HEK293 (cell line): ENCODE data around the gene CDC34.

Experiments
- CTCF ChIA-PET: fragments of 350-600 bp; formaldehyde crosslinking; extraction: SDS; loops from one replicate; lab custom pipeline; 2021; ENCODE audit warnings: antibody characterized with exemption; lab: Yijun Ruan, JAX
- POLR2A ChIA-PET: fragments of 300-600 bp; formaldehyde crosslinking; extraction: SDS; loops from one replicate; lab custom pipeline; 2020; ENCODE audit warnings: antibody characterized with exemption, inconsistent platforms; lab: Yijun Ruan, JAX
- H3K27ac ChIP-seq: fragments of 200-500 bp; sonication (Bioruptor generic); 2 replicates; pipeline ENCODE4 v1.5.1; 2014; ENCODE audit warnings: low read depth, low read length, control low read depth, inconsistent platforms; ENCODE audit errors: extremely low read depth
- H3K36me3 ChIP-seq, 2 experiments: fragments of 200-500 bp in 1 of 2; sonication (Bioruptor generic) in 1 of 2; 1 replicate in 1 of 2; 2 replicates in 1 of 2; pipeline ENCODE4 v1.5.1; 2014 to 2017; ENCODE audit warnings: inconsistent platforms in 2 of 2, low read length in 2 of 2; ENCODE audit not compliant: control insufficient read depth in 2 of 2, insufficient read depth in 1 of 2
- H3K4me1 ChIP-seq: fragments of 200-500 bp; sonication (Bioruptor generic); 2 replicates; pipeline ENCODE4 v1.5.1; 2014; ENCODE audit warnings: mild to moderate bottlenecking, low read length, inconsistent platforms; ENCODE audit not compliant: control insufficient read depth, insufficient read depth
- H3K4me3 ChIP-seq: 2 replicates; pipeline ENCODE4 v1.5.1; 2011; ENCODE audit warnings: low read depth, mild to moderate bottlenecking, control low read depth, low read length, moderate library complexity
- H3K9me3 ChIP-seq: fragments of 200-500 bp; sonication (Bioruptor generic); 2 replicates; pipeline ENCODE4 v1.5.1; 2014; ENCODE audit warnings: low read depth, low read length, inconsistent platforms; ENCODE audit not compliant: control insufficient read depth, insufficient read depth
- BCL6B ChIP-seq: fragments of 450-650 bp; formaldehyde crosslinking; IDR thresholded peaks from 2 replicates; pipeline ENCODE4 v1.5.1; 2017; ENCODE audit warnings: missing biosample characterization, missing genetic modification characterization
- MEIS1 ChIP-seq: sonication (generic); formaldehyde crosslinking; IDR thresholded peaks from 2 replicates; pipeline ENCODE4 v1.8.1; 2022; ENCODE audit warnings: missing genetic modification reagents, mild to moderate bottlenecking, borderline replicate concordance
- PRDM10 ChIP-seq: fragments of 450-650 bp; formaldehyde crosslinking; IDR thresholded peaks from 2 replicates; pipeline ENCODE4 v1.5.1; 2016; ENCODE audit warnings: missing biosample characterization, missing genetic modification characterization
- REST ChIP-seq: fragments of 450-650 bp; formaldehyde crosslinking; IDR thresholded peaks from 2 replicates; pipeline ENCODE4 v1.5.1; 2016; ENCODE audit warnings: missing biosample characterization, missing genetic modification characterization
- SP7 ChIP-seq: fragments of 450-650 bp; formaldehyde crosslinking; IDR thresholded peaks from 2 replicates; pipeline ENCODE4 v1.5.1; 2016; ENCODE audit warnings: missing biosample characterization, missing genetic modification characterization
- ZBTB48 ChIP-seq: fragments of 450-650 bp; formaldehyde crosslinking; IDR thresholded peaks from 2 replicates; pipeline ENCODE4 v1.5.1; 2016; ENCODE audit warnings: missing biosample characterization, missing genetic modification characterization
- ZFHX2 ChIP-seq: fragments of 450-650 bp; formaldehyde crosslinking; conservative IDR thresholded peaks from 2 replicates; pipeline ENCODE4 v1.5.1; 2016; ENCODE audit warnings: missing biosample characterization, missing genetic modification characterization
- ZFP69B ChIP-seq: fragments of 450-650 bp; formaldehyde crosslinking; IDR thresholded peaks from 2 replicates; pipeline ENCODE4 v1.5.1; 2016; ENCODE audit warnings: missing biosample characterization, missing genetic modification characterization
- ZNF121 ChIP-seq: fragments of 450-650 bp; formaldehyde crosslinking; IDR thresholded peaks from 2 replicates; pipeline ENCODE4 v1.5.1; 2016; ENCODE audit warnings: missing biosample characterization, missing genetic modification characterization
- ZNF211 ChIP-seq: fragments of 450-650 bp; formaldehyde crosslinking; IDR thresholded peaks from 2 replicates; pipeline ENCODE4 v1.5.1; 2016; ENCODE audit warnings: low read depth, missing biosample characterization, missing genetic modification characterization
- ZNF214 ChIP-seq: fragments of 450-650 bp; formaldehyde crosslinking; IDR thresholded peaks from 2 replicates; pipeline ENCODE4 v1.5.1; 2017; ENCODE audit warnings: missing biosample characterization, mild to moderate bottlenecking, missing genetic modification characterization, borderline replicate concordance
- ZNF341 ChIP-seq: fragments of 450-650 bp; formaldehyde crosslinking; IDR thresholded peaks from 2 replicates; pipeline ENCODE4; 2016; ENCODE audit warnings: low read depth, missing biosample characterization, missing genetic modification characterization
- ZNF404 ChIP-seq: fragments of 450-650 bp; formaldehyde crosslinking; IDR thresholded peaks from 2 replicates; pipeline ENCODE4 v1.5.1; 2017; ENCODE audit warnings: missing biosample characterization, missing genetic modification characterization
- ZNF518A ChIP-seq: fragments of 450-650 bp; formaldehyde crosslinking; conservative IDR thresholded peaks from 2 replicates; pipeline ENCODE4 v1.5.1; 2016; ENCODE audit warnings: low read depth, missing biosample characterization, missing genetic modification characterization
- ZNF529 ChIP-seq: fragments of 450-650 bp; formaldehyde crosslinking; IDR thresholded peaks from 2 replicates; pipeline ENCODE4 v1.5.1; 2017; ENCODE audit warnings: missing genetic modification characterization, missing biosample characterization; ENCODE audit not compliant: insufficient replicate concordance
- ZNF558 ChIP-seq: fragments of 450-650 bp; formaldehyde crosslinking; IDR thresholded peaks from 2 replicates; pipeline ENCODE4 v1.5.1; 2016; ENCODE audit warnings: missing biosample characterization, missing genetic modification characterization
- ZNF830 ChIP-seq: fragments of 450-650 bp; IDR thresholded peaks from 2 replicates; pipeline ENCODE4 v1.5.0; 2018; ENCODE audit warnings: missing biosample characterization, missing genetic modification characterization, low read depth, mild to moderate bottlenecking, moderate library complexity
- TF ChIP-seq, protein P1 (sequence below): fragments of 450-650 bp; formaldehyde crosslinking; IDR thresholded peaks from 2 replicates; pipeline ENCODE4 v1.5.1; 2017; ENCODE audit warnings: missing biosample characterization, mild to moderate bottlenecking, missing genetic modification characterization, moderate library complexity
- TF ChIP-seq, protein P2 (sequence below): fragments of 450-650 bp; formaldehyde crosslinking; IDR thresholded peaks from 2 replicates; pipeline ENCODE4; 2016; ENCODE audit warnings: missing biosample characterization, missing genetic modification characterization

Gene CDC34

GRCh38 chr19:485077-485476 lies 46.5 kb upstream of the CDC34 start (continued):
- TF ChIP-seq ZNF518A (tag by site-specific recombination) (no peak), ZNF529 (no peak), ZNF214 (tag by site-specific recombination) (no peak), ZNF341 (tag by site-specific recombination) (peak; percentile 41; the same call in 1 of the 2 replicates), ZNF211 (tag by site-specific recombination) (no peak), REST (tag by site-specific recombination) (no peak)

DNA sequence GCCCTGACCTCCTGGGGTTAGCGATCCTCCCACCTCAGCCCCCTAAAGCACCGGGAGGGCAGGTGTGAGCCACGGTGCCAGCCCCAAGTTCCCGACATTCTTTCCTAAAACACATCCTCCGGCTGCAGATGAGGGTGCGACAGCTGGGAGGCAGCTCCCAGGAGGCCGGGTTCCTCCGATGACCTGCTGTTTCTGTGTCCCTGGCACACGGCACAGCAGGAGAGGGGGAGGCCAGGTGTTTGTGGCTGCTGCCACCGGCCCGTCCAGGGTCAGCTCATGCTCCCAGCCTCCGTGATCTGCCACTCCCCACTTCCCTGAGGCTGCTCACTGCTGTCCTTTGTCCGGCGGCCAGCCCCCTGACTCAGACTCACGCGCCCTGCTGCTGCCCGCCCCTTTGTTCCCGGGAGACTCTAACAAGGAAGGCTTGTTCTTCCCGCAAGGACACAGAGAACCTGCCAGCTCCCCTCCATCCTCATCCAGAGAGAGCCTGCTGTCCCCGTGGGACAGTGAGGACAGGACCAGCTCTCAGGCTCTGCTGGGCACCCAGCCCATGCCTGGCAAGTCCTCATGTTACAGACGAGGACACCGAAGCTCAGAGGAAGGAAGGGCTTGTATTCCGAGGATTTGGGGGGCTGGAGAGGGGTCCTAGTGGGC lies 45.9 kb upstream of the CDC34 start:
- POLR2A ChIA-PET = interaction anchor here (0.6 to 4.3 kb wide), 3 partner anchors 21 to 201 kb away, joined by 4 to 33 read pairs (median 5); partner anchors contain the start of genes SHC2 and TPGS1
- no peaks in the 10 kb centered on the region for H3K4me1 ChIP-seq
- H3K4me3 ChIP-seq = no peak overlapping the region
- H3K27ac ChIP-seq = no peak overlapping the region
- no peaks in the 10 kb centered on the region for H3K36me3 ChIP-seq
- CTCF ChIA-PET = interaction anchor here (0.6 to 1.2 kb wide), 3 partner anchors 10 to 437 kb away, joined by 3 to 10 read pairs (median 4); no protein-coding TSS in a partner anchor
- H3K9me3 ChIP-seq = no peaks in the 10 kb centered on the region
- TF ChIP-seq ZNF558 (tag by site-specific recombination) (no peak), SP7 (tag by site-specific recombination) (0 out of 2 replicates have a peak, but pooled peaks have one; percentile 12), ZBTB48 (tag by site-specific recombination) (no peak), BCL6B (tag by site-specific recombination) (no peak), MEIS1 (CRISPR knock-in tag) (no peak), PRDM10 (tag by site-specific recombination) (peak; percentile 54), ZFP69B (tag by site-specific recombination) (no peak), ZNF121 (tag by site-specific recombination) (no peak), ZFHX2 (tag by site-specific recombination) (no peak), ZNF830 (no peak), ZNF404 (tag by site-specific recombination) (no peak)
- TF ChIP-seq, protein P1, sequence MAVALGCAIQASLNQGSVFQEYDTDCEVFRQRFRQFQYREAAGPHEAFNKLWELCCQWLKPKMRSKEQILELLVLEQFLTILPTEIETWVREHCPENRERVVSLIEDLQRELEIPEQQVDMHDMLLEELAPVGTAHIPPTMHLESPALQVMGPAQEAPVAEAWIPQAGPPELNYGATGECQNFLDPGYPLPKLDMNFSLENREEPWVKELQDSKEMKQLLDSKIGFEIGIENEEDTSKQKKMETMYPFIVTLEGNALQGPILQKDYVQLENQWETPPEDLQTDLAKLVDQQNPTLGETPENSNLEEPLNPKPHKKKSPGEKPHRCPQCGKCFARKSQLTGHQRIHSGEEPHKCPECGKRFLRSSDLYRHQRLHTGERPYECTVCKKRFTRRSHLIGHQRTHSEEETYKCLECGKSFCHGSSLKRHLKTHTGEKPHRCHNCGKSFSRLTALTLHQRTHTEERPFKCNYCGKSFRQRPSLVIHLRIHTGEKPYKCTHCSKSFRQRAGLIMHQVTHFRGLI (tag by site-specific recombination) = no peak
- TF ChIP-seq, protein P2, sequence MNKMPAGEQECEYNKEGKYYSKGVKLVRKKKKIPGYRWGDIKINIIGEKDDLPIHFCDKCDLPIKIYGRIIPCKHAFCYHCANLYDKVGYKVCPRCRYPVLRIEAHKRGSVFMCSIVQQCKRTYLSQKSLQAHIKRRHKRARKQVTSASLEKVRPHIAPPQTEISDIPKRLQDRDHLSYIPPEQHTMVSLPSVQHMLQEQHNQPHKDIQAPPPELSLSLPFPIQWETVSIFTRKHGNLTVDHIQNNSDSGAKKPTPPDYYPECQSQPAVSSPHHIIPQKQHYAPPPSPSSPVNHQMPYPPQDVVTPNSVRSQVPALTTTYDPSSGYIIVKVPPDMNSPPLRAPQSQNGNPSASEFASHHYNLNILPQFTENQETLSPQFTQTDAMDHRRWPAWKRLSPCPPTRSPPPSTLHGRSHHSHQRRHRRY = no peak
